Nephron (organoid): Measurements from ENCODE around the gene LRCH1.
"Not testable (repeated sequence)": the region's sequence is repeated elsewhere in the genome, so short reads cannot be mapped to it uniquely, and the experiment has no call there.

ENCODE experiments used
- H3K27ac Mint-ChIP-seq, 3 experiments: 2 replicates each; pipeline ENCODE4 v1.8.0; 2020; ENCODE audit warnings: mixed read lengths in 3 of 3, mild to moderate bottlenecking in 2 of 3, moderate library complexity in 1 of 3
- H3K27me3 Mint-ChIP-seq: 2 replicates; pipeline ENCODE4 v1.8.0; 2021; ENCODE audit warnings: low read depth, mild to moderate bottlenecking, moderate library complexity, mixed read lengths
- H3K36me3 Mint-ChIP-seq: 2 replicates; pipeline ENCODE4 v1.8.0; 2020; ENCODE audit warnings: low read depth, mixed read lengths
- H3K4me1 Mint-ChIP-seq: 2 replicates; pipeline ENCODE4 v1.8.0; 2020; ENCODE audit warnings: mixed read lengths
- H3K4me3 Mint-ChIP-seq, 3 experiments: 2 replicates each; pipeline ENCODE4 v1.8.0; 2020; ENCODE audit warnings: mild to moderate bottlenecking in 3 of 3, mixed read lengths in 3 of 3, moderate library complexity in 2 of 3
- H3K9me3 Mint-ChIP-seq: 2 replicates; pipeline ENCODE4 v1.8.0; 2020; ENCODE audit warnings: mixed read lengths
- TF ChIP-seq, protein P1 (sequence below), 3 experiments: fragments of 200-600 bp; sonication (generic); IDR thresholded peaks; one replicate each; pipeline ENCODE4 v1.5.0; 2021; ENCODE audit warnings: antibody characterized with exemption in 3 of 3; ENCODE audit not compliant: unreplicated experiment in 3 of 3

LRCH1 gene

DNA sequence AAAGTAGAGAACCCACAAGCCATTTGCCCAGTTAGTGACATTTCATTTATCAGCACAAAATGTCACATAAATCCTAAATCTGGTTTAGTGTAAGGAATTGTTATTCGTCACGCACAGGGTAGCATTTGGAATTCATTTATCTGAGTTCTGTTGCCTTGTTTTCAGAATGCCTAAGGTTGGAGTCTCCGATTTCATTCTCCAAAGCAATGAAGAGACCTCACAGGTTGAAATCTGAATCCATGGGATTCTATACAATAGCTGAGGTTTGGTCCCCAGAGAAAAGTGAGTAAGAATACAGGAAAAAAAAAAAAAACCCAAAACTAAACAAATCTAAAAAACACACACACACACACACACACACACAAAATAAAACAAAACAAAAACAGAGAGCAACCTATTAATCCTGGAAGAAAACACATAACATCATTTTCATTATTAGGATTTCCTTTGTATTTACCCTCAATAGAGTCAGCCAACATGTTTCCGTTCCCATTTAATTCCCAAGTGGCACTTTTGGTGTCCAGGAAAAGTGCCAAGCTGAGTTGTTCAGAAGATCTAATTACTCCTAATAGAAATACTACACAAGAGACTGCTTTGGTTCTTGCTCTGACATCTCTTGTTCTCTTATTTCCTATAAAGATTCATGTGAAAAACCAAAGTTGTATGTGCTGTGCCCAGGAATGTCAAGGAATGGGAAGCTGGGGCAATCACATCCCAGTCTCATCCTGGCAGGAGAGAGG is 36.2 kb upstream of the LRCH1 start:
- peak overlapping the region; percentile 47 to 72 (median 57) for H3K27ac Mint-ChIP-seq
- no peaks in the 10 kb centered on the region for H3K27me3 Mint-ChIP-seq
- TF ChIP-seq, protein P1, sequence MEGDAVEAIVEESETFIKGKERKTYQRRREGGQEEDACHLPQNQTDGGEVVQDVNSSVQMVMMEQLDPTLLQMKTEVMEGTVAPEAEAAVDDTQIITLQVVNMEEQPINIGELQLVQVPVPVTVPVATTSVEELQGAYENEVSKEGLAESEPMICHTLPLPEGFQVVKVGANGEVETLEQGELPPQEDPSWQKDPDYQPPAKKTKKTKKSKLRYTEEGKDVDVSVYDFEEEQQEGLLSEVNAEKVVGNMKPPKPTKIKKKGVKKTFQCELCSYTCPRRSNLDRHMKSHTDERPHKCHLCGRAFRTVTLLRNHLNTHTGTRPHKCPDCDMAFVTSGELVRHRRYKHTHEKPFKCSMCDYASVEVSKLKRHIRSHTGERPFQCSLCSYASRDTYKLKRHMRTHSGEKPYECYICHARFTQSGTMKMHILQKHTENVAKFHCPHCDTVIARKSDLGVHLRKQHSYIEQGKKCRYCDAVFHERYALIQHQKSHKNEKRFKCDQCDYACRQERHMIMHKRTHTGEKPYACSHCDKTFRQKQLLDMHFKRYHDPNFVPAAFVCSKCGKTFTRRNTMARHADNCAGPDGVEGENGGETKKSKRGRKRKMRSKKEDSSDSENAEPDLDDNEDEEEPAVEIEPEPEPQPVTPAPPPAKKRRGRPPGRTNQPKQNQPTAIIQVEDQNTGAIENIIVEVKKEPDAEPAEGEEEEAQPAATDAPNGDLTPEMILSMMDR (IDR thresholded peaks at IDR 0.05; ENCODE audit: unreplicated experiment in 3 of 3), result no peak
- H3K4me1 Mint-ChIP-seq, result peaks cover 23% of the 10 kb centered on the region
- no peak overlapping the region for H3K4me3 Mint-ChIP-seq
- H3K36me3 Mint-ChIP-seq, result no peaks in the 10 kb centered on the region
- peaks cover 4% of the 10 kb centered on the region for H3K9me3 Mint-ChIP-seq

DNA sequence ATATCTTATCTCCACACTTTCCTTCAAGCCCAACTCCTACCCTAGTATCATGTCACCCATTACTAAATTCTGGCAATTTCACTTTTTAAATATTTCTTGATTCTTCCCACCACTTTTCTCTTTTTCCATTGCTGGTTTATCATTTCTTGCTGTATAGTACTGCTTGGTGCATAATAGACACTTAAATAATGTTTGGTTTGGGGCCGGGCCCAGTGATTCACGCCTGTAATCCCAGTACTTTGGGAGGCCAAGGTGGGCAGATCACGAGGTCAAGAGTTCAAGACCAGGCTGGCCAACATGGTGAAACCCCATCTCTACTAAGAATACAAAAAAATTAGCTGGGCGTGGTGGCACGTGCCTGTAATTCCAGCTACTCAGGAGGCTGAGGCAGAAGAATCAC is 35.2 kb upstream of the LRCH1 start:
- peaks cover 30% of the 10 kb centered on the region for H3K4me1 Mint-ChIP-seq
- not testable (repeated sequence) for H3K9me3 Mint-ChIP-seq, H3K36me3 Mint-ChIP-seq, H3K27me3 Mint-ChIP-seq, H3K4me3 Mint-ChIP-seq
- peak overlapping the region in 2 of 3 experiments; percentile 57 to 72 for H3K27ac Mint-ChIP-seq

DNA sequence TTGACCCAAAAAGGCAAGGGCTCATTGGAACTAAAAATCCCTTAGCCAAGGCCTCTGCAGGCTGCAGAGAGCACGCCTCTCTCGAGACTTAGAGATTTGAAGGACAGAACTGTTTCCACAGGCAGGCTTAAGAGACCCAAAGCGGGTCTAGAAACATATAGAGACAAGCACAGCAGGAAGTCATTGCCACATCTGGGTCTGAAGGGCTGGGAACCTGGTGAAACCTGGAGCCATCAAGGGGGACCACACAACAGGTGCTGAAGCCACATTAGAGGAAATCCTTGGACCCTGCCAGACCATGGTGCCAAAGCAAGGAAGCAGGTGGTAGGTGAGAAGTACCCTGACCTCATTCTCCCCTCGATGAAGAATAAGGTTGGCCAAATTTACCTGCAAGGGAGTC is 33.8 kb upstream of the LRCH1 start:
- Mint-ChIP-seq H3K36me3 (no peaks in the 10 kb centered on the region), H3K27ac (peak overlapping the region; percentile 20 to 62 (median 45)), H3K4me1 (peaks cover 32% of the 10 kb centered on the region), H3K4me3 (no peak overlapping the region), H3K27me3 (no peaks in the 10 kb centered on the region), H3K9me3 (peaks cover 4% of the 10 kb centered on the region)
- TF ChIP-seq, protein P1 (IDR thresholded peaks at IDR 0.05; ENCODE audit: unreplicated experiment in 3 of 3), result no peak

DNA sequence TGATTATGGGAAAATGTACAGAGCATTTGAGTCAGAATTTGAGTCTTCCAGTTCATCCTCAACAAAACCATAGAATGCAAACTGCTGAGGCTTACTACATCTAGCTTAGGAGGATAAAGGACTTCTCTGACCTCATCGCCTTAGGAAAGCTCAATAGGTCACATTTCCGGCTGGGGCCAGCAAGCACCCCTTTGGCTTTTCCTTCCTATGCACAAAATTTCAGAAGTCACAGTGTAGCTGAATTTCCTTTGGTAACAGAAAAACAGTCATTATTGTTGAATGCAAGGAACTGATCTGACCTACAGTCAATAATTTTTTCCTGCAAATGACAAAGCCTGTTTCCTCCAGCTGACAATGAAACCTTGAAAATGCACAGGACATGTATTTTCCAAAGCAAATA is 32.8 kb upstream of the LRCH1 start:
- Mint-ChIP-seq H3K9me3 (peaks cover 4% of the 10 kb centered on the region), H3K4me3 (no peak overlapping the region), H3K36me3 (no peaks in the 10 kb centered on the region), H3K27me3 (no peaks in the 10 kb centered on the region), H3K4me1 (peaks cover 41% of the 10 kb centered on the region), H3K27ac (peak overlapping the region in 2 of 3 experiments; percentile 52 to 62)
- TF ChIP-seq, protein P1 (IDR thresholded peaks at IDR 0.05; ENCODE audit: unreplicated experiment in 3 of 3), result no peak

DNA sequence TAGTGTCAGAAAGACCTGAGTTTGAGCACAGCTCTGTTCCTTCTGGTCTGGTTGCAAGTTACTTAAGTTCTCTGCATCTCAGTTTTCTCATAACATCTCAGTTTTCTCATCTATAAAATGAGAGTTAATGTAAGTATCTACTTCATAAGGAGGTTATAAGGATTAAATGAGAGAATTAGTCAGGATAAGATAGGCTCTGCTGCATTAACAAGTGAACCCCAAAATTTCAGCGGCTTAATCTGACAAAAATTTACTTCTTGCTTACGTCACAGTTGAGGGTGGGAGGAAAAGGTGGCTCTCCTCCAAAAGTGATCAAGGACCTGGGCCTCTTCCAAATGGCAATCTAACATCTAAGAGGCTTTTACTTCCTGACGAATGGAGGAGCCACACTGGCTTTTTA is 31.5 kb upstream of the LRCH1 start:
- TF ChIP-seq, protein P1 (IDR thresholded peaks at IDR 0.05; ENCODE audit: unreplicated experiment in 3 of 3), result no peak
- Mint-ChIP-seq H3K9me3 (no peaks in the 10 kb centered on the region), H3K36me3 (no peaks in the 10 kb centered on the region), H3K27ac (no peak overlapping the region), H3K4me3 (no peak overlapping the region), H3K4me1 (peaks cover 41% of the 10 kb centered on the region), H3K27me3 (no peaks in the 10 kb centered on the region)

DNA sequence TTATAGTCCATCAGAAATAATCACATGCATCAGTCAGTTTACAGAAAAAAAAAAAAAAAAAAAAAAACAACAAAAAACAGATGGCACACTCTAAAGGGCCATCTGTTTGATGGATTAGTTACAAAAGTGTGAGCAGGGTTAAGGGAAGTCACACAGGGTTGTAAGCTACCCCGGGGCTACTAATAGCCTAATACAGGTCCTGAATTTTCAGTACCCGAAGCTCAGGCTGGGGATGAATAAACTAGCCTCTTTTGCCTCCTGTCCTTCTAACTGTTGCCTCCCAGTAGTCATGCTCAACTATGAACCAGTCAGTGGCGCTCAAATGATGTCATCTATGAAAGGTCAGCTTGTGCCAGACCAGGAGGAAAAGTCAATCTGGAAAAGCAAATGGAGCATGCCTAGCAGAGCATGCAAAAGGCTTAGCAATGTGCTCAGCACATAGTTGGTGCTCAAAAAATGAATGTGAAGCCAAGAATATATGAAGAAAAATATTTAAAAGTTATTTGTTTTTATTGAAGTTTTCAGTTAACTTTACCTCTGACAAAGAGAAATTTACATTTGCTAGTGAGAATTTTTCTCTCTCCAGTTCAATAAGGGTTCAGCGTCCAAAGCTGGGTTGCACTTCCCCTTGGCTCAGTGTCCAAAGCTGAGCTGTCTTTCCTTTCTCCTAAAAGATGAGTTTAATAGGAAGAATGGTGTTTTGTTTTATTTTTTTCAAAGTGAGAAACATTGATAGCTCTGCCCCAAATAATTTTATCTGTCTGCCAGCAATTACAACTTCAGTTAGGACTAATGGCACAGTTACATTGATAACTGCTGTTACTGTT is 30.8 kb upstream of the LRCH1 start:
- Mint-ChIP-seq H3K4me3 (no peak overlapping the region), H3K36me3 (no peaks in the 10 kb centered on the region), H3K27ac (peak overlapping the region in 2 of 3 experiments; percentile 65 to 69), H3K27me3 (no peaks in the 10 kb centered on the region), H3K4me1 (peaks cover 41% of the 10 kb centered on the region), H3K9me3 (no peaks in the 10 kb centered on the region)
- TF ChIP-seq, protein P1 (IDR thresholded peaks at IDR 0.05; ENCODE audit: unreplicated experiment in 3 of 3), result no peak
